Skeletal muscle satellite cell (primary cell): ENCODE results near the gene TRIO.
A peak's percentile ranks its signal among the peaks of the same experiment; 100 is the strongest.

Source experiments
- H3K27me3 ChIP-seq: 2 replicates; pipeline ENCODE4 v1.7.0; 2013; ENCODE audit warnings: low read length; ENCODE audit not compliant: control insufficient read depth, insufficient read depth
- H3K36me3 ChIP-seq: 2 replicates; pipeline ENCODE4 v1.7.0; 2013; ENCODE audit warnings: mild to moderate bottlenecking, control low read depth, low read length; ENCODE audit not compliant: insufficient read depth
- H3K4me1 ChIP-seq: 2 replicates; pipeline ENCODE4 v1.7.0; 2013; ENCODE audit warnings: low read length; ENCODE audit not compliant: control insufficient read depth, insufficient read depth
- H3K4me2 ChIP-seq: 2 replicates; pipeline ENCODE4 v1.7.0; 2013; ENCODE audit warnings: mild to moderate bottlenecking, low read length
- H3K4me3 ChIP-seq: 2 replicates; pipeline ENCODE4 v1.7.0; 2013; ENCODE audit warnings: low read length
- H3K9ac ChIP-seq: 2 replicates; pipeline ENCODE4 v1.7.0; 2013; ENCODE audit warnings: mild to moderate bottlenecking, low read depth, low read length, moderate library complexity
- H3K9me3 ChIP-seq: replicated peaks from 2 replicates; pipeline ENCODE4 v1.7.0; 2013; ENCODE audit warnings: mild to moderate bottlenecking, control low read depth, low read length

The TRIO gene

DNA sequence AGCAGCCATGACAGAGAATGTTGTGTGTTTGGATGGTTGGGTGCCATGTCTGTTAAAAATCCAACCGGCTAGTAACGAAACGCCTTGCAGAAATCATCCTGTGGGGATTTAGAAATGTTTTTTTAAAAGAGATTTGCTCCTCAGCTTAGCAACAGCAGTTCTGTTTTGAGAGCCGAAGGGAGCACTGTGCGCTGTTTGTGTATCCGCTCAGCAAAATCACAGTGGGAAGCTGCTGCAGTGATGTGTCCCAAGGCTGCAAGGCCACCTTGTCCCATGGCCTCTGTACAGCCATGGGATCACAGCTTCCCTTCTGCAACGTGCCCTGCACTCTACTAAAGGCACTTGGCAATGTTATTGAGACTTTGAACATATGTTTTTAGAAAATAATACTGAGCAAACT, 40.9 kb downstream of the TRIO start:
- Histone ChIP-seq H3K36me3 (peaks cover 3% of the 10 kb centered on the region), H3K9ac (peak overlapping the region; percentile 82), H3K27me3 (no peaks in the 10 kb centered on the region), H3K4me1 (peaks cover 93% of the 10 kb centered on the region), H3K4me2 (peak overlapping the region; percentile 77), H3K4me3 (peak overlapping the region; percentile 41), H3K9me3 (no peaks in the 10 kb centered on the region)

DNA sequence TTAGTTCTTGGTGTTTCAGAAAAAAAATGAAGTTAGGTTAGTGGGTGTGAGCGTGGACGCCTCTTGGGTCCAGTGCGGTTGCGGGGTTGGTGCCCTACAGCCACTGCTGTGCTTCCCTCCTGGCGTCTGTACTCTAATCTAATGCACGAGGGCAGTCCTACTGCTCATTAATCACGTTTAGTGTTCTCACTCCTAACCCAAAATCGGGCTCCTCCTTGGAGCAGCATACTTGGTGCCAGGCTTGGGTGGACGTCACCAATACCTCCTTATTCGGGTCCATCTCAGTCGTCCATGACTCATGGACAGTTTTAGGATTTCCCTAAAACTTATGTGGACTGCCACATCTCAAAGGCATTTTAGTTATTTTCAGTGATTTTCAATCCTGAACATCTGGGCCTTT, 41.6 kb downstream of the TRIO start:
- H3K4me1 ChIP-seq: peaks cover 94% of the 10 kb centered on the region
- peak overlapping the region; percentile 82 for H3K9ac ChIP-seq
- no peaks in the 10 kb centered on the region for H3K27me3 ChIP-seq
- H3K36me3 ChIP-seq: peaks cover 3% of the 10 kb centered on the region
- H3K4me2 ChIP-seq: peak overlapping the region; percentile 77
- no peaks in the 10 kb centered on the region for H3K9me3 ChIP-seq
- peak overlapping the region; percentile 41 for H3K4me3 ChIP-seq

DNA sequence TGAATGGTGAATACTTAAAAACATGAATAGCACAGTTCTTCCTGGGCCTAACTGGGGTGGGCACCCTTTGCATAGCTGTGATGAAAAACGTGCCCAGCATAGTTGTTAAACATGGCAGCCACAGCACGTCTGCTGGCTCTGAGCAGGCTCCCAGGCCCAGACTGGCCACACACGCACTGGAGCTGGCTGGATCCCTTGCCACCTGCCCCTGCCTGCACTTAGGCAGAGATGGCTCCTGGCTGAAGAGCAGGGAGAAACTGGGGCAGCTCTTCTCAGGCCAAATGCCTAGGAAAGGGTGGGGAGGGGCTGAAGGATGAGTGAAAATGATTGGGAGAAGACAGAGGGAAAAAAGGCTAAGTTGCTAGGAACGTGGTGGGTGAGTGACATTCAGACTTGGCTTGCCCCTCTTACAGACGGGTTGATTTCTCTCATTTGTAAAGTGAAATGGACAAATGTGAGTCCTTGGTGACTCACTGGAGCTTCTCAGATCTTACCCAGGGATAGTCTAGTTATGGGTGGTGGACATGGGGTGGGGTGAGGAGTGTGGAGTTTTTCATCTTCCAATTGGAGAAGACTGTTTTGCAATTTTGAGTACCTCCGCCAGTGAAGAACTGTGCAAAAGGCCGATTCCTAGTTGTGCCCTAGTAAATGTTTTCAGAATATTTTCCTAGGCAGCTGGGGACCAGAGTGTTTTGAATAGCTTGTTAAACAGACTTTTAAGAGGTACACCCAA, 42.4 kb downstream of the TRIO start:
- Histone ChIP-seq H3K27me3 (no peaks in the 10 kb centered on the region), H3K36me3 (peaks cover 3% of the 10 kb centered on the region), H3K4me3 (peak overlapping the region; percentile 59), H3K9ac (peak overlapping the region; percentile 82), H3K4me2 (peak overlapping the region; percentile 77), H3K4me1 (peaks cover 95% of the 10 kb centered on the region), H3K9me3 (no peaks in the 10 kb centered on the region)

DNA sequence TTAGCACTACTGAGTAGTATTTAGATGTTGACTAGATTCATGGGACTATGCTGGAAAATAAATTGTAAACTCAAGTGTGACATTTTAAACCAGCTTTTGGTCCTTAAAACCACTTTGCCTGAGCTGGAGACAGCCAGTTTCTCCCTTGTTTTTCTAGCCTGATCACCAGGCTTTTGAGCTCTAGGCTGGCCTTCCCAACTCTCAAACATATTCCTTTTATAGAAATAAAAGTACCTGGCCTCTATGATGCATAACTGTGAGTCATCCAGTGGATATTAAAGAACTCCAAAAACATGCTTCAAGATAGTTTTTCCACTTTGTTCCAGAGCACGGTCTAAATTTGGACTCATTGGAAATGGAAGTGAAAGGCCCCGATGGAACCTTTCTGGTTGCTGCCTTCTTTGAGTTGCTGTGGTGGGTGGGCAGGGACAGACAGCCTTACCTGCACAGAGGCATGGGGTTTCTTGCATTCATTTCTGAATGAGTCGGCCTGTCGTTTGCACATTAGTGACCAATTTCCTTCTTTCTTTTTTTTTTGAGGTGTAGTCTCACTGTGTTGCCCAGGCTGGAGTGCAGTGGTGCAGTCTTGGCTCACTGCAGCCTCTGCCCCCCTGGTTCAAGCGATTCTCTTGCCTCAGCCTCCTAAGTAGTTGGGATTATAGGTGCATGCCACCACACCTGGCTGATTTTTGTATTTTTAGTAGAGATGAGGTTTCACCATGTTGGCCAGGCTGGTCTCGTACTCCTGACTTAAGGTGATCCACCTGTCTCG, 43.1 kb downstream of the TRIO start:
- Histone ChIP-seq H3K9me3 (no peaks in the 10 kb centered on the region), H3K4me2 (peak overlapping the region; percentile 77), H3K4me1 (peaks cover 97% of the 10 kb centered on the region), H3K36me3 (peaks cover 3% of the 10 kb centered on the region), H3K27me3 (no peaks in the 10 kb centered on the region), H3K4me3 (peak overlapping the region; percentile 1), H3K9ac (peak overlapping the region; percentile 82)

DNA sequence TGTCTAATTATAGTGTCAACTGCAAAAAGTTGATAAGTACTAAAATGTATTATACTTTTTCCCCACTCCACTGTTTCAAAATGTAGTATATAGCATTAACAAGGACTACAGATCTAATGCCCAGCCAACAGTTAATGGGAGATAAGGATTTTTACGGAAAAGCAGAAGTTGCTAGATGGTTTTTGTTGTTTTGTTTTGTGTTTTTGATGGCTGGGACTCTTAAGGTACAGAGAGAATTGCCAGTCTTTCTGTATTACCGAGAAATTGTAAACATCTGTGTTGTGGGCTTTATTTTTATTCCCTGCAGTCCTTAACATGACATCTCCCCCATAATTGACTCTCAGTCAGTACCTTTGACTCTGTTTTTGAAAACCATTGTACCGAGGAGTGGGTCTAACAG, 44.0 kb downstream of the TRIO start:
- Histone ChIP-seq H3K9ac (peak overlapping the region; percentile 82), H3K4me3 (no peak overlapping the region), H3K4me1 (peaks cover 97% of the 10 kb centered on the region), H3K36me3 (peaks cover 3% of the 10 kb centered on the region), H3K27me3 (no peaks in the 10 kb centered on the region), H3K9me3 (no peaks in the 10 kb centered on the region), H3K4me2 (peak overlapping the region; percentile 77)

DNA sequence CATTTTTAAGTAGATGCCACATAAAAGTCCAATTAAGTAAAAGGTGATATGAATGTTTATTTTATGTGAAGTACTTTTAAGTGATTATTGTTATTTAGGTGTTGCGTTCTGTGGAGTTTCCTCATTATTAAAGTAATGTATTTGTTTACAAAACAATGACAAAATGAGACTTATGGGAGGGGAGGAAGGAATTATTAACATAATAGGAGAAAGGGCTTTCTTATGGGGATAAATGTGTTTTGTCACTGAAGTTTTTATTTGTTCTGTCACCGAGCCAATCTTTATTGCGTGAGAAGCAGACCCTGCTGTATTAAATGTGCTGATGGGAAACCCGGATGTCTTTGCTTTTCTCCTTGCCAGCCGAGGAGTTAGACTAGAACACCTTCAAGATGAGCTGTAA, 44.5 kb downstream of the TRIO start:
- no peaks in the 10 kb centered on the region for H3K9me3 ChIP-seq
- H3K36me3 ChIP-seq: peaks cover 3% of the 10 kb centered on the region
- peak overlapping the region; percentile 82 for H3K9ac ChIP-seq
- peak overlapping the region; percentile 77 for H3K4me2 ChIP-seq
- no peaks in the 10 kb centered on the region for H3K27me3 ChIP-seq
- peak overlapping the region; percentile 7 for H3K4me3 ChIP-seq
- H3K4me1 ChIP-seq: peaks cover 97% of the 10 kb centered on the region

DNA sequence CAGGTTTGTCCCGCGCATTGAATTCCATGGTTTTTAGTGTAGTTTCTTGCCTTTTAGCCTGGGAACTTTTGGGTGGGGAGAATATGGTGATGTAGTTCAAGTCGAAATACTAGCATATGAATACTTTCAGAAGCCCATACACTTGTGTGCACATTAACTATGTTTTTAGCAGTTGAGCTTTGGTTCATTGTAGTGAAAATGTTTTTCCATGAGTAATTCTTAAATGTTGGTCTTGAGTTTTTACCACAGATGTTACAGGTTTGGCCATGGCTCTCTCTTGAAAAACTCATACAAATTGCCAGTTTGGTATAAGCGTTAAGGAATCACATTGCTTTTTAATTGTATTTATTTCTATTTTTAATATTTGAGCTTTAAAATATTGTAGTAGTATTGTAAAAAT, 45.6 kb downstream of the TRIO start:
- H3K4me2 ChIP-seq: peak overlapping the region; percentile 77
- H3K4me3 ChIP-seq: peak overlapping the region; percentile 13
- peaks cover 1% of the 10 kb centered on the region for H3K36me3 ChIP-seq
- peak overlapping the region; percentile 82 for H3K9ac ChIP-seq
- H3K27me3 ChIP-seq: no peaks in the 10 kb centered on the region
- H3K4me1 ChIP-seq: peaks cover 97% of the 10 kb centered on the region
- no peaks in the 10 kb centered on the region for H3K9me3 ChIP-seq

DNA sequence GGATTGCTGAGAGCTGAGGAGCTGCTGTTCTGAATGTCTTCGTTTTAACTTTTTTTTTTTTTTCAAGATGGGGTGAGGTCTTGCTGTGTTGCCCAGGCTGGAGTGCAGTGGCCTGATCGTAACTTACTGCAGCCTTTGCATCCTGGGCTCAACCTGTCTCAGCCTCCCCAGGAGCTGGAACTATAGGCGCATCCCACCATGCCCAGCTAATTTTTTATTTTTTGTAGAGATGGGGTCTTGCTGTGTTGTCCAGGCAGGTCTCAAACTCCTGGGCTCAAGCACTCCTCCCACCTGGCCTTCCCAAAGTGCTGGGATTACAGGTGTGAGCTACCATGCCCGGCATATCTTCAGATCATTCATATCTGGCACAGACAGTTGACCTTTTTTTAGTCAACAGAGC, 46.5 kb downstream of the TRIO start:
- no peaks in the 10 kb centered on the region for H3K27me3 ChIP-seq
- H3K4me2 ChIP-seq: peak overlapping the region; percentile 77
- H3K36me3 ChIP-seq: peaks cover 5% of the 10 kb centered on the region
- H3K9me3 ChIP-seq: no peaks in the 10 kb centered on the region
- peaks cover 91% of the 10 kb centered on the region for H3K4me1 ChIP-seq
- H3K4me3 ChIP-seq: peak overlapping the region; percentile 50
- peak overlapping the region; percentile 82 for H3K9ac ChIP-seq

DNA sequence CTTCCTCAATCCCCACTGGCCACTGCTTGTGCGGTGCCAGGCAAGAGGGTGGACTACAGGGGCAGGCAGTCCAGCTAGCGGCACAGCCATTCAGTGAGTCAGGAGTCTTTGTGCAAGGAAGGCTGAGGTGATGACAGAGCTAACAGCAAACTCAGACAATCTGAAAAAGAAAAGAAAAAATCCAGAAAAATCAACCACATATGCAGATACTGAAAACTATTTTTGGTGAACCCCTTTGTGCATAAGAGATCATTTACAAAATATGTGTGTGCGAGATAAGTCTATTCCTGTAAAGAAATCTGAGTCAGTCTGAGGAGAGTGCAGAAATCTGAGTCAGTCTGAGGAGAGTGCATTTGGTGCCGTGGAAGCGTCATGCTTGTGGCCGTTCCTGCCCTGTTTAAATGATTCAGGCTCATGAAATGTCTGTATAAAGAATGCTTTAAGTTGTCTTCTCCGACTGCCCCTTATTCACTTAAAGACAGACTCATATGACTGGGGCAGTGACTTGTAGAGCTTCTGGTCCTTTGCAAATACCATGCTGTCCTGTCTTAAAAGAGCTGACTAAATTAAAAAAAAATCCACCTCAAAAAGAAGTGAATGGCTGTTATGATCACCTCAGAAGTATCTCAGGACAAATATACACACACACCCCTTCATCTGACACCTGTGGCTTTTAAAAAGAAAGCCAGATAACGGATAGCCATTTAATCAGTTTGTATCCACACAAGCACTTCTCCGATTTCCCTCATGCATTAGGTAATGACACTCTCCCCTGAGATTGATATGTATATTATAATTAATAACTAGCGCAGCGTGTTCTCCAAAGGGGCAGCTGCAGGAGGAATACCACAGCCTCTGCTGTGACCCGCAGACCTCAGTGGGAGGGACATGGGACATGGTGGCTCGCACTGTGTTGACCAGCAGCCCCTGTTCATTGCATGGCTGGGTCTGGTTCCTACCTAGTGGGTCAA, 47.3 kb downstream of the TRIO start:
- Histone ChIP-seq H3K4me2 (peak overlapping the region; percentile 77), H3K4me1 (peaks cover 87% of the 10 kb centered on the region), H3K4me3 (peak overlapping the region; percentile 50), H3K36me3 (peaks cover 5% of the 10 kb centered on the region), H3K9me3 (no peaks in the 10 kb centered on the region), H3K27me3 (no peaks in the 10 kb centered on the region), H3K9ac (peak overlapping the region; percentile 82)

DNA sequence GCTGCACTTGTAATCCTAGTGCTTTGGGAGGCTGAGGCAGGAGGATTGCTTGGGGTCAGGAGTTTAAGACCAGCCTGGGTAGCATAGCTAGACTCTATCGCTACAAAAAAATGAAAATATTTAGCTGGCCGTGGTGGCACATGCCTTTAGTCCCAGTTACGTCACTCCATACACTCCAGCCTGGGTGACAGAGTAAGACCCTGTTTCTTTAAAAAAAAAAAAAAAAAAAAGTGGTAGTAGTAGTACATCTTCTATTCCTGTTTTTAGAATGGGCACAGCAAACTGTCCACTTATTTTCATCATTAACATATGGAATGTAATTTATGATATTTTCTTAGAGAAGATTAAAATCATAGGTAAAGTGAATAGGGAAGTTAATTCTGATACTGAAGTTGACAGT, 48.2 kb downstream of the TRIO start:
- H3K4me1 ChIP-seq: peaks cover 79% of the 10 kb centered on the region
- peak overlapping the region; percentile 75 for H3K9ac ChIP-seq
- H3K4me3 ChIP-seq: no peak overlapping the region

DNA sequence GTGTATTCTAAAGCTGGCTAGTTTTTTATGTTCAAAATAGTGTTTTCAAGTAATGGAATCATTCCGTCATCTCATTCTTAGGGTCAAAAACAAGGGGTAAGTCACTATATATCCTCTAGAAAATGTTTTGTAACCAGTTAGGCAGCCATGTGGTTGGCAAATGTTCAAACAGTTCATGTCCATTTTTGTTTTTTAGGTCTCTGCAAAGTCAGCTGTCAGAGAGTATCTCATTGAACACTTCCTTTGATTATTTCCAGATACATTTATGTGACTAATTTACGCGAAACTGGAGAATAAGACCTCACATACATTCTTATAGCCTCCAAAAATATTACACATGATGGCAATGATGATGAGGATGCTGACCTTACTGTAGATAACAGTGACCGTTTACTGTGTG, 50.4 kb downstream of the TRIO start:
- Histone ChIP-seq H3K27me3 (no peaks in the 10 kb centered on the region), H3K4me3 (no peak overlapping the region), H3K9me3 (no peaks in the 10 kb centered on the region), H3K36me3 (peaks cover 5% of the 10 kb centered on the region), H3K4me1 (peaks cover 79% of the 10 kb centered on the region), H3K4me2 (no peak overlapping the region), H3K9ac (no peak overlapping the region)

More for the DNA sequence above, 48.2 kb downstream of the TRIO start:
- Histone ChIP-seq H3K36me3 (peaks cover 5% of the 10 kb centered on the region), H3K4me2 (peak overlapping the region; percentile 67), H3K9me3 (no peaks in the 10 kb centered on the region), H3K27me3 (no peaks in the 10 kb centered on the region)
